Endothelial cell of umbilical vein (primary cell): Measurements from ENCODE around the gene ZNF766.

Experiments
- CTCF ChIP-seq, 2 donors: IDR thresholded peaks; 1 replicate in 1 of 2; 2 replicates in 1 of 2; pipeline ENCODE4 v1.5.1; 2011; ENCODE audit warnings: low read length in 2 of 2, mild to moderate bottlenecking in 2 of 2, moderate library complexity in 2 of 2, control low read depth in 1 of 2, inconsistent platforms in 1 of 2, low read depth in 1 of 2; ENCODE audit not compliant: insufficient read depth in 1 of 2; ENCODE audit errors: extremely low read depth in 1 of 2
- GATA2 ChIP-seq: IDR thresholded peaks from 2 replicates; pipeline ENCODE4 v1.7.0; 2011; ENCODE audit warnings: low read depth, mild to moderate bottlenecking, moderate library complexity, mixed read lengths, low read length; ENCODE audit not compliant: insufficient read length, insufficient read depth

- no peak for TF ChIP-seq GATA2
- no peak for TF ChIP-seq CTCF (IDR thresholded peaks at IDR 0.05; ENCODE audit: extremely low read depth in 1 of 2, insufficient read depth in 1 of 2, low read depth in 1 of 2, low read length in 2 of 2)
Observed at GRCh38 chr19:52230685-52231084, 38.7 kb upstream of the ZNF766 start.
